Measurements from ENCODE around the gene CCDC149. TPM values are rescaled to one million over a fixed set of nuclear protein-coding genes. Genes with fewer than 3 reads are reported as not detected.

The CCDC149 gene
- total and polyA plus RNA-seq, 9 of the 15 experiments (the other 6 are each of a cell fraction or from before 2014, with no cell fraction given): 0.04 to 0.18 TPM; not detected in 7

GRCh38 chr4:24894243-24894642, 18.6 kb downstream of the CCDC149 start (continued):
- TF ChIP-seq ZNF589 (CRISPR knock-in tag; IDR thresholded peaks at IDR 0.05; ENCODE audit: low read depth) (no peak), STAT5A (IDR thresholded peaks at IDR 0.05; ENCODE audit: borderline replicate concordance, low read length) (no peak), HMG20B (CRISPR knock-in tag; IDR thresholded peaks at IDR 0.05) (no peak), HLTF (IDR thresholded peaks at IDR 0.05) (no peak), ZBTB49 (CRISPR knock-in tag; IDR thresholded peaks at IDR 0.05; ENCODE audit: borderline replicate concordance) (no peak), POLR2A (conservative IDR thresholded peaks at IDR 0.05) (no peak), AFF4 (CRISPR knock-in tag; IDR thresholded peaks at IDR 0.05) (no peak), TAF7 (tag; IDR thresholded peaks at IDR 0.05) (no peak), ZKSCAN8 (CRISPR knock-in tag; IDR thresholded peaks at IDR 0.05) (no peak), PRPF4 (IDR thresholded peaks at IDR 0.05; ENCODE audit: insufficient read depth, low read depth, low read length, poor library complexity, severe bottlenecking) (no peak)
- TF ChIP-seq, protein P1, sequence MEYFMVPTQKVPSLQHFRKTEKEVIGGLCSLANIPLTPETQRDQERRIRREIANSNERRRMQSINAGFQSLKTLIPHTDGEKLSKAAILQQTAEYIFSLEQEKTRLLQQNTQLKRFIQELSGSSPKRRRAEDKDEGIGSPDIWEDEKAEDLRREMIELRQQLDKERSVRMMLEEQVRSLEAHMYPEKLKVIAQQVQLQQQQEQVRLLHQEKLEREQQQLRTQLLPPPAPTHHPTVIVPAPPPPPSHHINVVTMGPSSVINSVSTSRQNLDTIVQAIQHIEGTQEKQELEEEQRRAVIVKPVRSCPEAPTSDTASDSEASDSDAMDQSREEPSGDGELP (CRISPR knock-in tag; IDR thresholded peaks at IDR 0.05; ENCODE audit: borderline replicate concordance): no peak
